ENCODE measurements around the gene TMPRSS9.

The TMPRSS9 gene

GRCh38 chr19:2324220-2324948 is 35.7 kb upstream of the TMPRSS9 start:
- DNase-seq (ENCODE audit: low spot score) = no peak
- no peak for TF ChIP-seq CTCF (IDR thresholded peaks at IDR 0.05; ENCODE audit: extremely low read depth, missing control alignments)

- TF ChIP-seq CTCF (IDR thresholded peaks at IDR 0.05; ENCODE audit: extremely low read depth, missing control alignments) = no peak
These were observed 34.6 kb upstream of the TMPRSS9 start for GRCh38 chr19:2325281-2326046.

GRCh38 chr19:2326699-2327360 is 33.2 kb upstream of the TMPRSS9 start:
- DNase-seq (ENCODE audit: low spot score) = no peak
- no peak for TF ChIP-seq CTCF (IDR thresholded peaks at IDR 0.05; ENCODE audit: extremely low read depth, missing control alignments)

More at GRCh38 chr19:2325281-2326046, 34.6 kb upstream of the TMPRSS9 start:
- DNase-seq (ENCODE audit: low spot score) = no peak

- TF ChIP-seq CTCF (IDR thresholded peaks at IDR 0.05; ENCODE audit: extremely low read depth, missing control alignments) = no peak
- peak; percentile 89 for DNase-seq (ENCODE audit: low spot score)
These were observed 32.2 kb upstream of the TMPRSS9 start for GRCh38 chr19:2327773-2328400.

GRCh38 chr19:2328401-2329148 is 31.5 kb upstream of the TMPRSS9 start, which contains the start of the genes LSM7 and SPPL2B:
LSM7 (minus strand) TSS chr19:2328586; CDS start chr19:2328566, 20 bp downstream.
SPPL2B (plus strand) TSS chr19:2328684; CDS start chr19:2328710, 26 bp downstream.
- TF ChIP-seq CTCF (IDR thresholded peaks at IDR 0.05; ENCODE audit: extremely low read depth, missing control alignments) = no peak
- peak; percentile 100 for DNase-seq (ENCODE audit: low spot score)

GRCh38 chr19:2329149-2329478 is 31.0 kb upstream of the TMPRSS9 start:
- DNase-seq (ENCODE audit: low spot score) = no peak
- TF ChIP-seq CTCF (IDR thresholded peaks at IDR 0.05; ENCODE audit: extremely low read depth, missing control alignments) = no peak
